Motor neuron (in vitro differentiated cells): ENCODE measurements around the gene MECR. TPM values are rescaled to one million over a fixed set of nuclear protein-coding genes. Genes with fewer than 3 reads are reported as not detected.
A peak's percentile ranks its signal among the peaks of the same experiment; 100 is the strongest.

Experiments
- ATAC-seq, 8 experiments: fragments of 200-7000 bp; cut with Tn5 transposase; replicated peaks in 6 of 8; 2 replicates each; pipeline ENCODE4 v1.8.0; 2021; ENCODE audit warnings: mild to moderate bottlenecking in 8 of 8, moderate library complexity in 8 of 8
- H3K27ac ChIP-seq, 2 donors: fragments of 250-450 bp; sonication (Bioruptor Pico); 2 replicates each; pipeline ENCODE4 v1.9.0; 2021; ENCODE audit warnings: antibody characterized with exemption in 2 of 2, mild to moderate bottlenecking in 2 of 2, moderate library complexity in 1 of 2
- H3K4me1 ChIP-seq, 2 donors: fragments of 250-450 bp; sonication (Bioruptor Pico); replicated peaks in 1 of 2; 2 replicates each; pipeline ENCODE4 v1.6.1; 2021; ENCODE audit warnings: antibody characterized with exemption in 2 of 2, mild to moderate bottlenecking in 2 of 2, moderate library complexity in 1 of 2
- H3K4me3 ChIP-seq, 5 donors: fragments of 250-450 bp; sonication (Bioruptor Pico); 2 replicates each; pipeline ENCODE4 v1.9.0; 2021; ENCODE audit warnings: antibody characterized with exemption in 5 of 5, mild to moderate bottlenecking in 5 of 5, moderate library complexity in 4 of 5
- WGBS, 10 experiments: fragments of 450-650 bp; shearing (Covaris generic); methylation state at CpG; one replicate each; pipeline ENCODE4 v1.0.0; 2022; 5-methylcytosine and 5-hydroxymethylcytosine counted together
- in situ Hi-C, 9 experiments: fragments of 400-800 bp; cut with MboI; loops; one replicate each; pipeline ENCODE4 v1.15.0; 2021; ENCODE audit warnings: low sequenced_read_pairs in 9 of 9, low pct_unique_long_range_greater_than_20kb in 2 of 9; ENCODE audit not compliant: unreplicated experiment in 9 of 9
- total RNA-seq, 8 experiments: library from RNA; unstranded; fragments of 300-600 nt; gene quantifications; 2 replicates each; pipeline versions ENCODE4 v1.2.3 to v1.2.4, GENCODE V29; 2022

The MECR gene
- total RNA-seq, 8 experiments from 2014 or later, result 24.2 to 42.9 (median 29.2) TPM

- no peak for ATAC-seq
- no peak overlapping the region for H3K27ac ChIP-seq
- peaks cover 8 to 17% of the 10 kb centered on the region in 2 donors for H3K4me1 ChIP-seq
- 80 to 100% (median 96%) methylated on average over 1 to 2 of the region's 2 CpGs; no CpG with 5 or more reads in 4 of the 10 experiments for WGBS, 10 experiments
- in situ Hi-C loops, result loop anchor here (10.0 to 25.0 kb wide), 9 partner anchors 212 to 1462 kb away; partner anchors contain the start of gene MATN1 (in 5 of the 9)
- H3K4me3 ChIP-seq, result no peak overlapping the region
Observed at GRCh38 chr1:29249951-29250581, 19.3 kb upstream of the MECR start.

GRCh38 chr1:29249170-29249691, 18.5 kb upstream of the MECR start:
- no peak overlapping the region for H3K4me3 ChIP-seq
- in situ Hi-C loops, result loop anchor here (10.0 to 25.0 kb wide), 9 partner anchors 213 to 1463 kb away; partner anchors contain the start of gene MATN1 (in 5 of the 9)
- 20 to 51% (median 36%) methylated on average over 1 to 6 of the region's 8 CpGs; no CpG with 5 or more reads in 6 of the 10 experiments for WGBS, 10 experiments
- peak in 5 of 8 experiments; percentile 50 to 66 (median 60) for ATAC-seq
- no peak overlapping the region for H3K27ac ChIP-seq
- H3K4me1 ChIP-seq, result peaks cover 8 to 17% of the 10 kb centered on the region in 2 donors

- ATAC-seq, result no peak
- WGBS, 10 experiments, result 40 to 100% (median 100%) methylated on average over 1 to 2 of the region's 2 CpGs; no CpG with 5 or more reads in 4 of the 10 experiments
- no peak overlapping the region for H3K4me3 ChIP-seq
- no peak overlapping the region for H3K27ac ChIP-seq
- in situ Hi-C loops, result loop anchor here (10.0 to 25.0 kb wide), 9 partner anchors 214 to 1464 kb away; partner anchors contain the start of gene MATN1 (in 5 of the 9)
- H3K4me1 ChIP-seq, result peaks cover 8 to 17% of the 10 kb centered on the region in 2 donors
Observed at GRCh38 chr1:29248409-29248808, 17.7 kb upstream of the MECR start.

DNA sequence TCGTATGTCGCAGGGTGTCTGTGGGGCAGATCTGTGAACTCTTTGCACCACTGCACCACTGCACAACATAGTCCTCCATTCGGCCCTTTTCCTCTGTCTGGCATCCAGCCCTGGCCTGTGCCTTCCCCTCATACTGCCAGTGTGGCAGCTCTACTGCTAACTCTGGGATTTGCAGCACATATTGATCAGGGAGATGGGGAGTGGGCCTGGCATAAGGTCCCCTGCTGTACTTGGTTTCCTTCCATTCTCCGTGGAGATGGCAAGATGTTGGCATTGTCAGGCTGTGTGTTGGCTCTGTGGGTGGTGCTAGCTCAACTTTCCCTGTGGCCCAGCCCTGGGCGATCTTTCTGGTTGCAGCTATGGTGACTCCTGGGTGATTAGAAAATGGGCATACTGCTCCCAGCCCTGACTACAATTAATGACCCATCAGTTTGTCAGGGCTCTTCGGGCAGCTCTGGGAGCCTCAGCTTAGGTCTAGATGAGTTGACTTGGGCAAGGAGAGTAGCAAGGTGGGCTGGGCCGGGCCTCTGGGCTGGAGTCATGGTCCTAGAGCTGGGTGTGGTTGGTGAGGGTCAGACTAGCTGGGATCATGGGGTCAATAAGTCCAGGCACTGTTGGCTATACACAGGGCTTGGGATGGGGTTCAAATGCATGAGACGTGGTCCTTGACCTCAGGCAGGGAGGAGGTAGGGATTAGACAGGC, 17.0 kb upstream of the MECR start:
- Histone ChIP-seq H3K4me3 (no peak overlapping the region), H3K4me1 (peaks cover 8 to 17% of the 10 kb centered on the region in 2 donors), H3K27ac (no peak overlapping the region)
- ATAC-seq, result no peak
- in situ Hi-C loops, result loop anchor here (10.0 to 25.0 kb wide), 9 partner anchors 215 to 1465 kb away; partner anchors contain the start of gene MATN1 (in 5 of the 9)
- 78 to 100% (median 89%) methylated on average over 1 to 6 of the region's 8 CpGs; no CpG with 5 or more reads in 5 of the 10 experiments for WGBS, 10 experiments

DNA sequence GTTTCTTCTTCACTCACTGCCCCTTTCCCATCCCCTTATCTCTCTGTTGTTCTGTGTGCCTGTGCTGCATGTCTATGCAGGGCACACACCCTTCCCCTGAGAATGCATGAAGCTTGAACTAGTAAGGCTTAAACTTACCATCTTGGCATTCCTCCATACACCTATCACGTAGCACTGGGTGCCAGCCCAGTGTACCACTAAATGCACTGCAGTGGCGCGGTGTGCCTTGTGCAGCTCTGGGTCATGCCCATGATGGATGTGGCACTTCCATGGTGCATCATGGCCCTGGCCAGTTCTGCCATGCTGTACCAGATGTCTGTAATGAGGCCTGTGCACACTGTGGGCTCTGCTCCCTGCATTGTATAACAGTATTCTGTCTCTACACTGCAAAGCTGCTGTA, 16.3 kb upstream of the MECR start:
- ATAC-seq, result no peak
- in situ Hi-C loops, result loop anchor here (10.0 to 25.0 kb wide), 9 partner anchors 215 to 1465 kb away; partner anchors contain the start of gene MATN1 (in 5 of the 9)

GRCh38 chr1:29245876-29246275, 15.1 kb upstream of the MECR start:
- 0 to 100% (median 66%) methylated on average over 1 to 5 of the region's 5 CpGs; no CpG with 5 or more reads in 1 of the 10 experiments for WGBS, 10 experiments
- in situ Hi-C loops, result loop anchor here (10.0 to 25.0 kb wide), 9 partner anchors 216 to 1466 kb away; partner anchors contain the start of gene MATN1 (in 5 of the 9)
- Histone ChIP-seq H3K27ac (no peak overlapping the region), H3K4me1 (peaks cover 8 to 18% of the 10 kb centered on the region in 2 donors), H3K4me3 (no peak overlapping the region)
- peak; percentile 20 to 92 (median 60) for ATAC-seq

More for the DNA sequence above, 16.3 kb upstream of the MECR start:
- Histone ChIP-seq H3K4me1 (peaks cover 8 to 17% of the 10 kb centered on the region in 2 donors), H3K4me3 (no peak overlapping the region), H3K27ac (no peak overlapping the region)
- 0 to 100% (median 90%) methylated on average over 1 to 3 of the region's 3 CpGs; no CpG with 5 or more reads in 3 of the 10 experiments for WGBS, 10 experiments

DNA sequence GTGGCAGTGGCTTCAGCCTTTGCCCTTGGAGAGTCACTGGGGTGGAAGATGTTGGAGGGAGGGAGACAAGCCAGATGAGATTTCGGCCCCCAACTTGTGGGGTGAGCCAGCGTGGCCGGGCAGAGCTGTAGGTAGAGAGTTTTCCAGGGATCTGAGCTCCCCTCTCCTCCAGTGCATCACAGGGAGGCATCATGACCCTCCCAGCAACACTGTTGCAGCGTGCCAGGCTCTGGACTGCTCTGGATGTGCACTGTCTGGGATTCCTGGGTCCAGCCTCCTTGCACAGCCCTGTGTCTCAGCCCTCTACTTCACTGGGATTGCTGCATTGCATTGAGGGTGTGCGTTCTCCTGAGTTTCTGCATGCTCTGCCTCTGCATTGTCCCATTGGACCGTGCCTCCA, 14.5 kb upstream of the MECR start:
- ATAC-seq, result no peak
- 29 to 100% (median 69%) methylated on average over 1 to 5 of the region's 6 CpGs; no CpG with 5 or more reads in 3 of the 10 experiments for WGBS, 10 experiments
- peaks cover 8 to 21% of the 10 kb centered on the region in 2 donors for H3K4me1 ChIP-seq

GRCh38 chr1:29243871-29244200, 13.1 kb upstream of the MECR start:
- WGBS, 10 experiments, result 31 to 60% (median 50%) methylated on average over 1 to 2 of the region's 3 CpGs; no CpG with 5 or more reads in 7 of the 10 experiments
- Histone ChIP-seq H3K4me1 (peaks cover under 1 to 8% of the 10 kb centered on the region in 2 donors), H3K27ac (no peak overlapping the region), H3K4me3 (no peak overlapping the region)
- in situ Hi-C loops, result loop anchor here (10.0 to 25.0 kb wide), 9 partner anchors 218 to 1468 kb away; partner anchors contain the start of gene MATN1 (in 5 of the 9)
- ATAC-seq, result no peak

More for the DNA sequence above, 14.5 kb upstream of the MECR start:
- no peak overlapping the region for H3K4me3 ChIP-seq
- no peak overlapping the region for H3K27ac ChIP-seq
- in situ Hi-C loops, result loop anchor here (10.0 to 25.0 kb wide), 9 partner anchors 217 to 1467 kb away; partner anchors contain the start of gene MATN1 (in 5 of the 9)

- H3K27ac ChIP-seq, result no peak overlapping the region
- H3K4me1 ChIP-seq, result peaks cover 0 to 13% of the 10 kb centered on the region in 2 donors
- ATAC-seq, result no peak
- H3K4me3 ChIP-seq, result no peak overlapping the region
- 69 to 98% (median 83%) methylated on average over 3 to 11 of the region's 16 CpGs; no CpG with 5 or more reads in 2 of the 10 experiments for WGBS, 10 experiments
- in situ Hi-C loops, result loop anchor here (10.0 to 25.0 kb wide), 9 partner anchors 219 to 1469 kb away; partner anchors contain the start of gene MATN1 (in 5 of the 9)
Observed at GRCh38 chr1:29243023-29243870, 12.5 kb upstream of the MECR start.

GRCh38 chr1:29240986-29241385, 10.3 kb upstream of the MECR start:
- Histone ChIP-seq H3K4me3 (no peak overlapping the region), H3K4me1 (peaks cover 6 to 16% of the 10 kb centered on the region in 2 donors), H3K27ac (no peak overlapping the region)
- WGBS, 10 experiments, result 40 to 100% (median 94%) methylated on average over 1 to 2 of the region's 2 CpGs; no CpG with 5 or more reads in 5 of the 10 experiments
- ATAC-seq, result no peak
- in situ Hi-C loops, result loop anchor here (10.0 to 25.0 kb wide), 9 partner anchors 221 to 1471 kb away; partner anchors contain the start of gene MATN1 (in 5 of the 9)

DNA sequence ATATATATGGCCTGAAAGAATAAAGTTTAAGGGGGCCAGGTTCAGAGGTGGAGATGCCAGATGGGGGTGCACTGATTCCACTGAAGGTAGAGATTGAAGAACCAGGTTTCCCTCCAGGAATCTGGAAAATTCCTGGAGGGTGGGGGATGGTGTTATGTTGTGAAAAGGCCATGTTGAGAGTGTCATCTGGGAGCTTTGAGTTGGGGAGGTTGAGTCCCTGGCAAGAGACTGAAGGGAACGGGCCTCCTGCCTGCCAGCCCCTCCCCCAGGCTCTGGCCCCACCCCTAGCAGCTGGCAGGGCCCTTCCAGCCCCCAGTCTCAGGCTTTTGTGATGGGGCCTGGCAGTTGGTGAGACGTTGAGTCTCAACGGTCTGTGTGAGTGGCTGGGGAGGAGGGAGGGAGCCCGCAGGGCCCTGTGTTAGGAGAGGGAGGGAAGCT, 9.7 kb upstream of the MECR start:
- H3K4me3 ChIP-seq, result no peak overlapping the region
- peaks cover 6 to 16% of the 10 kb centered on the region in 2 donors for H3K4me1 ChIP-seq
- WGBS, 10 experiments, result no CpG with 5 or more reads among the region's 4 CpGs
- no peak overlapping the region for H3K27ac ChIP-seq
- in situ Hi-C loops, result loop anchor here (10.0 to 25.0 kb wide), 9 partner anchors 222 to 1472 kb away; partner anchors contain the start of gene MATN1 (in 5 of the 9)
- ATAC-seq, result peak in 2 of 8 experiments; percentile 3 to 8
